Subcutaneous abdominal adipose tissue (tissue), 5 donors: ENCODE data around the gene PLAA.

Source experiments
- H3K27ac ChIP-seq: one replicate; pipeline ENCODE4 v1.7.0; 2013; ENCODE audit warnings: low read depth, mild to moderate bottlenecking, inconsistent platforms, low read length, moderate library complexity
- H3K27me3 ChIP-seq, 5 donors: one replicate each; pipeline ENCODE4 v1.7.0; 2013; ENCODE audit warnings: low read length in 5 of 5, inconsistent platforms in 1 of 5; ENCODE audit not compliant: control insufficient read depth in 5 of 5, insufficient read depth in 4 of 5
- H3K36me3 ChIP-seq, 5 donors: one replicate each; pipeline ENCODE4 v1.7.0; 2013; ENCODE audit warnings: low read length in 5 of 5; ENCODE audit not compliant: control insufficient read depth in 5 of 5, insufficient read depth in 5 of 5
- H3K4me1 ChIP-seq, 5 donors: one replicate each; pipeline ENCODE4 v1.7.0; 2013; ENCODE audit warnings: low read length in 5 of 5, mild to moderate bottlenecking in 3 of 5, moderate library complexity in 1 of 5; ENCODE audit not compliant: control insufficient read depth in 5 of 5, insufficient read depth in 5 of 5
- H3K4me3 ChIP-seq, 5 donors: one replicate each; pipeline ENCODE4 v1.7.0; 2013; ENCODE audit warnings: low read length in 5 of 5, low read depth in 1 of 5
- H3K9ac ChIP-seq, 5 donors: one replicate each; pipeline ENCODE4 v1.7.0; 2013; ENCODE audit warnings: low read length in 5 of 5, mild to moderate bottlenecking in 4 of 5, moderate library complexity in 3 of 5
- H3K9me3 ChIP-seq, 5 donors: one replicate each; pipeline ENCODE4 v1.7.0; 2013; ENCODE audit warnings: low read length in 5 of 5; ENCODE audit not compliant: control insufficient read depth in 5 of 5
- donor health status: healthy.
- donor health status: healthy.
- donor health status: healthy.
- donor health status: healthy.
- donor health status: healthy.

Gene PLAA

GRCh38 chr9:26946753-26947727 lies at the start of gene PLAA:
Gene PLAA, minus strand, starts transcription at chr9:26947242. Its CDS starts 197 bp downstream, at chr9:26947045.
- Histone ChIP-seq H3K36me3 (peaks cover 0 to 2% (median 0%) of the 10 kb centered on the region in 5 donors), H3K27ac (peak within 1 kb of the TSS; percentile 97), H3K4me1 (peaks cover 8 to 30% (median 26%) of the 10 kb centered on the region in 5 donors)

GRCh38 chr9:26995810-26996209 lies 48.8 kb upstream of the PLAA start:
- no peaks in the 10 kb centered on the region for H3K4me1 ChIP-seq
- H3K9me3 ChIP-seq = no peaks in the 10 kb centered on the region
- peaks cover under 1 to 9% (median 3%) of the 10 kb centered on the region in 5 donors for H3K36me3 ChIP-seq
- H3K27ac ChIP-seq = no peak overlapping the region
- no peak overlapping the region for H3K9ac ChIP-seq
- H3K4me3 ChIP-seq = no peak overlapping the region
- H3K27me3 ChIP-seq = no peaks in the 10 kb centered on the region

More at GRCh38 chr9:26946753-26947727, at the start of gene PLAA:
- Histone ChIP-seq H3K4me3 (peak within 1 kb of the TSS; percentile 90 to 98 (median 97)), H3K9me3 (no peaks in the 10 kb centered on the region), H3K27me3 (no peaks in the 10 kb centered on the region), H3K9ac (peak within 1 kb of the TSS; percentile 94 to 99 (median 97))

DNA sequence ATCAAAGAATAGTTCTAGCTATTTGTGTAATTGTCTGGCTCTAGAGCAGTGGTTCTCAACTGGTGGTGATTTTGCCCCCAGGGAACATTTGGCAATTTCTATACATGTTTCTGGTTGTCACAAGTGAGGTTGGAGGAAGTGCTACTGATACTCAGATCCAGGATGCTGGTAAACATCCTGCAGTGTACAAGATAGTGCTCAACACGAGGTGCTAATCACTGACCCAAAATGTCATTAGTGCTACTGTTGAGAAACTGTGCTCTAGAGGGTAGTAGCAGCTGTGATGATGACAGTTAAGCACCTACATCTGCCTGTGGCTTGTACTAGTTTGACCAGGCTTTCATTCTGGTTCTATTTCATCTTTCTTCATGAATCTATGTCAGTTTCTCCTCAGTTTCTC lies 36.3 kb upstream of the PLAA start:
- H3K9ac ChIP-seq = peak overlapping the region in 1 of 5 donors; percentile 3
- no peaks in the 10 kb centered on the region for H3K27me3 ChIP-seq
- H3K36me3 ChIP-seq = peaks cover 16 to 34% (median 20%) of the 10 kb centered on the region in 5 donors
- no peak overlapping the region for H3K4me3 ChIP-seq
- H3K4me1 ChIP-seq = no peaks in the 10 kb centered on the region
- no peaks in the 10 kb centered on the region for H3K9me3 ChIP-seq
- H3K27ac ChIP-seq = no peak overlapping the region

GRCh38 chr9:26975728-26976707 lies 29.0 kb upstream of the PLAA start:
- no peak overlapping the region for H3K4me3 ChIP-seq

DNA sequence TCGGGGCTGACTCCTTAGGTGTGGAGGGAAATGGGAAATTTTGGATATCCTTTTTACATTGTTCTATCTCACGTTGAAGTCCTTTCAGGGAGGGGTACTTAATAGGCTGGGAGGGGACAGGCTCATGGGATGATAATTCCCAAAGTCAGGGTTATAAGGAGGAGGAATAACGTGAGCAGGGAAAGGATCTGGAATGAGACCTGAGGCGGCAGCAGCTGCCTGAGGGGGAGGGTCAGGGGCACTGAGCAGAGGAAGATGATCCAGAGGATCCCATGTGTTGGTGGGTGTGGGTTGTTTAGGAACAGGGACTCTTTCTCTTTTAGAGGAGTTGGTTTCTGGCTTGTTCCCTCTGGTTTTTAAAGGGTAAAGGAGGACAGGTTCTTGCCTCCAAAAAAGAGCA lies 27.9 kb upstream of the PLAA start:
- peaks cover 0 to 6% (median under 1%) of the 10 kb centered on the region in 5 donors for H3K36me3 ChIP-seq
- no peak overlapping the region for H3K4me3 ChIP-seq
- H3K9ac ChIP-seq = no peak overlapping the region
- H3K27ac ChIP-seq = no peak overlapping the region
- no peaks in the 10 kb centered on the region for H3K9me3 ChIP-seq
- H3K27me3 ChIP-seq = no peaks in the 10 kb centered on the region
- peaks cover 0 to 5% (median 0%) of the 10 kb centered on the region in 5 donors for H3K4me1 ChIP-seq

More at GRCh38 chr9:26975728-26976707, 29.0 kb upstream of the PLAA start:
- Histone ChIP-seq H3K9me3 (no peaks in the 10 kb centered on the region), H3K27me3 (no peaks in the 10 kb centered on the region), H3K9ac (no peak overlapping the region), H3K4me1 (peaks cover 0 to 5% (median 0%) of the 10 kb centered on the region in 5 donors), H3K36me3 (peaks cover 0 to 13% (median 3%) of the 10 kb centered on the region in 5 donors), H3K27ac (no peak overlapping the region)

DNA sequence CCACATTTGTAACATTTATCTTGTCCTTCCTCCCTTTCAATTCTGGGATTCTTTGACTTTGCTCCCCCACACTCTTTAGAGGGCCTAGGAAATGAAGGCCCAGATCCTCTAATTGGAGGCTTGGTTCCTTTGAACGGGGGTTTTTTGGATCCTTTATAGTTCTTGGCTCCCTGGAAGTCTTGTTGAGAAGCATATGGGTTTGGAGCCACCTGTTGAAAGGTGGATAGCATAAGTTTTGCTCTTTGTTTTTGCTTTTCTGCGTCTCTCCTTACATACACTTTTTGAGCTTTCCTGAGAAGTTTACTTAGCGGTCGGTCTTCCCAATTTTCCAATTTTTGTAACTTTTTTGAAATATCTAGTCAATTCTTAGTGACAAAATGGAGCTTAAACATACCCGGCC lies 26.9 kb upstream of the PLAA start:
- H3K9ac ChIP-seq = no peak overlapping the region
- peaks cover 0 to 5% (median 0%) of the 10 kb centered on the region in 5 donors for H3K4me1 ChIP-seq
- H3K27me3 ChIP-seq = no peaks in the 10 kb centered on the region
- no peak overlapping the region for H3K27ac ChIP-seq
- H3K4me3 ChIP-seq = no peak overlapping the region
- no peaks in the 10 kb centered on the region for H3K9me3 ChIP-seq
- peaks cover 0 to 3% (median 0%) of the 10 kb centered on the region in 5 donors for H3K36me3 ChIP-seq

GRCh38 chr9:26971721-26972120 lies 24.7 kb upstream of the PLAA start:
- Histone ChIP-seq H3K4me3 (no peak overlapping the region), H3K9me3 (no peaks in the 10 kb centered on the region), H3K36me3 (peaks cover 0 to 3% (median 0%) of the 10 kb centered on the region in 5 donors), H3K9ac (no peak overlapping the region), H3K27ac (no peak overlapping the region), H3K4me1 (peaks cover 0 to 5% (median 0%) of the 10 kb centered on the region in 5 donors), H3K27me3 (no peaks in the 10 kb centered on the region)

GRCh38 chr9:26956860-26957233 lies 9.8 kb upstream of the PLAA start:
- no peaks in the 10 kb centered on the region for H3K27me3 ChIP-seq
- H3K27ac ChIP-seq = peak overlapping the region; percentile 81
- peaks cover 5 to 21% (median 19%) of the 10 kb centered on the region in 5 donors for H3K4me1 ChIP-seq
- H3K9me3 ChIP-seq = no peaks in the 10 kb centered on the region
- H3K36me3 ChIP-seq = peaks cover 0 to under 1% (median 0%) of the 10 kb centered on the region in 5 donors
- H3K9ac ChIP-seq = peak overlapping the region; percentile 85 to 98 (median 93)
- H3K4me3 ChIP-seq = peak overlapping the region; percentile 77 to 96 (median 86)

DNA sequence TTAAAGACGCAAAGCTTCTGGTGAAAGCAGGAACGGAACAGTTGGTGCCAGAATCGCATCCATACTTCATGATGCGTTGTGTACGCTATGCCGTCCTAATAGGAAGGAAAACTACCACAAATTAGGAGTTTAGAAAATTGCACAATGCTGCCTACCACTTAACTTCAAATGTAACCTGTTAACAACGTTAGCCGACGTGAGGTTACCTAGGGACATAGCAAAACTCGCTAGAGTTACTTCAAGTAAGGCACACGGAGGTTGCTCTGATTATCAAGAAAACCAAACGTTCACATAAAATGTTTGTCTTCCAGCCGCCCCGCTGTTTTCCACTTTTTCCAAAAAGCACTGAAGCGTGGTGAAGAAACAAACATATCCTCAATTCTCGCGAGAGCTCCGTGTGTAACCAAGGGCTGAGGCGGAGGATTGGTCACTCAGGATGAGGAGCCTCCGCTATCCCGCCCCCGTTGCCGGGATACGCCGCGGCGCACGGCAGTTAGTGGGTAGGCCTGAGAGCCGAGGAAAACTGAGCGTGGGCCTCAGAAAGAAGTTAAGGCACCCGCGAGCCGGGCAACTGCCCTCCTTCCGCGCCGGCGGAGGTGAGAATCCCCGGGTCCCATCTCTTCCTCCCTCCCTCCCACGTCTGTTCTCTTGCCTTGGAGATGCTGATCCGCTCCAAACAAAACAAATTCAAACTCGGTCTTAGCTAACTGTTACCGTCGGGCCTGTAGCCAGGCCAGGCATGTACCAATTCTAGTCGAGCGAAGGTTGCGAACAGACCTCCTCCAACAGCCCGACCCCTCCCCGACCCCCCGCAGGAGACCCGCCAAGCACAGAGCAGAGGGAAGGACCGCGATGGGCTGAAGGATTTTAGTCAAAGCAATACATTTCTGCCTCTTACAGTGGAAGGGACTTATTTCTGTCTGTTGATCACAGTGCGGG lies 9.1 kb upstream of the PLAA start, which contains the start of gene IFT74:
Gene IFT74 (plus strand): TSS at position 492 of the 939 bp plus-strand sequence. CDS start 5,556 bp downstream, outside the sequence.
- Histone ChIP-seq H3K36me3 (no peaks in the 10 kb centered on the region), H3K27me3 (no peaks in the 10 kb centered on the region), H3K9me3 (no peaks in the 10 kb centered on the region), H3K4me3 (peak within 1 kb of the TSS; percentile 77 to 96 (median 86)), H3K27ac (peak within 1 kb of the TSS; percentile 81), H3K9ac (peak within 1 kb of the TSS; percentile 87 to 98 (median 93)), H3K4me1 (peaks cover 5 to 21% (median 19%) of the 10 kb centered on the region in 5 donors)
